Endothelial cell of umbilical vein (primary cell): ENCODE data around the gene DGCR8. TPM values are rescaled to one million over a fixed set of nuclear protein-coding genes. Genes with fewer than 3 reads are reported as not detected.

Experiments used
- BruUV-seq: library from RNA; stranded (reverse); fragments of 400-500 nt; replicated peaks from 2 replicates; lab custom pipeline; 2021; lab: Mats Ljungman, UMichigan
- CTCF ChIA-PET: fragments of 300-600, 350-600 bp; sonication (Branson Sonifier 250); formaldehyde crosslinking; loops from one replicate; lab custom pipeline; 2021; ENCODE audit warnings: antibody characterized with exemption, inconsistent platforms; lab: Charles Lee
- POLR2A ChIA-PET: fragments of 300-600, 350-600 bp; sonication (Branson Sonifier 250); formaldehyde crosslinking; loops from one replicate; lab custom pipeline; 2021; ENCODE audit warnings: antibody characterized with exemption, inconsistent platforms; lab: Charles Lee
- DNase-seq: peaks from one replicate; pipeline ENCODE4 v3.0.0-alpha.2; 2011; ENCODE audit warnings: low read depth, low spot score
- FAIRE-seq: peaks from 2 replicates; lab custom pipeline; 2011; peaks lifted over from hg19 to GRCh38; lab: Jason Lieb, UNC
- H2AFZ ChIP-seq: 2 replicates; pipeline ENCODE4 v1.6.0; 2012; ENCODE audit warnings: low read depth, low read length, control low read depth, inconsistent platforms
- H3K27ac ChIP-seq: 2 replicates; pipeline ENCODE4 v1.5.1; 2011; ENCODE audit warnings: low read depth, mild to moderate bottlenecking, control low read depth, low read length, moderate library complexity; ENCODE audit not compliant: insufficient read depth
- H3K27me3 ChIP-seq, 2 experiments: 2 replicates each; pipeline versions ENCODE4 v1.6.0 to v1.6.1; 2011; ENCODE audit warnings: low read length in 2 of 2, mixed read lengths in 1 of 2; ENCODE audit not compliant: control insufficient read depth in 2 of 2, insufficient read depth in 2 of 2
- H3K36me3 ChIP-seq, 2 experiments: 2 replicates in 1 of 2; 3 replicates in 1 of 2; pipeline ENCODE4 v1.5.1; 2011; ENCODE audit warnings: low read length in 2 of 2, mild to moderate bottlenecking in 1 of 2, moderate library complexity in 1 of 2; ENCODE audit not compliant: control insufficient read depth in 2 of 2, insufficient read depth in 2 of 2; ENCODE audit errors: extremely low read depth in 1 of 2
- H3K4me1 ChIP-seq: 3 replicates; pipeline ENCODE4 v1.5.1; 2011; ENCODE audit warnings: mild to moderate bottlenecking, low read length; ENCODE audit not compliant: control insufficient read depth, insufficient read depth; ENCODE audit errors: extremely low read depth
- H3K4me2 ChIP-seq: 2 replicates; pipeline ENCODE4 v1.6.1; 2011; ENCODE audit warnings: low read length, control low read depth, mixed read lengths; ENCODE audit not compliant: insufficient read depth
- H3K4me3 ChIP-seq, 3 experiments: fragments of 200-600 bp in 1 of 3; sonication (generic), shearing (Covaris generic) in 1 of 3; replicated peaks in 1 of 3; 2 replicates each; pipeline ENCODE4 v1.5.1; 2011 to 2016; ENCODE audit warnings: control low read depth in 3 of 3, low read length in 3 of 3, mild to moderate bottlenecking in 2 of 3, inconsistent platforms in 1 of 3, low read depth in 1 of 3, moderate library complexity in 1 of 3; ENCODE audit not compliant: insufficient read depth in 1 of 3
- H3K79me2 ChIP-seq: 2 replicates; pipeline ENCODE4 v1.6.0; 2012; ENCODE audit warnings: low read length, inconsistent platforms; ENCODE audit not compliant: control insufficient read depth, insufficient read depth
- H3K9ac ChIP-seq: replicated peaks from 2 replicates; pipeline ENCODE3; 2011; ENCODE audit warnings: low read length, control low read depth; ENCODE audit not compliant: insufficient read depth; ENCODE audit errors: extremely low read depth
- H3K9me1 ChIP-seq: replicated peaks from 3 replicates; pipeline ENCODE4 v1.6.0; 2011; ENCODE audit warnings: mild to moderate bottlenecking, low read length; ENCODE audit not compliant: control insufficient read depth, insufficient read depth; ENCODE audit errors: extremely low read depth
- H3K9me3 ChIP-seq: replicated peaks from 2 replicates; pipeline ENCODE4 v1.5.1; 2012; ENCODE audit warnings: low read length, inconsistent platforms; ENCODE audit not compliant: control insufficient read depth, insufficient read depth
- H4K20me1 ChIP-seq: replicated peaks from 2 replicates; pipeline ENCODE3; 2011; ENCODE audit warnings: mild to moderate bottlenecking, low read length; ENCODE audit not compliant: control insufficient read depth, insufficient read depth; ENCODE audit errors: extremely low read depth
- CTCF ChIP-seq, 2 donors: IDR thresholded peaks; 1 replicate in 1 of 2; 2 replicates in 1 of 2; pipeline ENCODE4 v1.5.1; 2011; ENCODE audit warnings: low read length in 2 of 2, mild to moderate bottlenecking in 2 of 2, moderate library complexity in 2 of 2, control low read depth in 1 of 2, inconsistent platforms in 1 of 2, low read depth in 1 of 2; ENCODE audit not compliant: insufficient read depth in 1 of 2; ENCODE audit errors: extremely low read depth in 1 of 2
- EZH2 ChIP-seq: IDR thresholded peaks from 2 replicates; pipeline ENCODE4 v1.6.1; 2012; ENCODE audit warnings: borderline replicate concordance, low read depth, mild to moderate bottlenecking, moderate library complexity, low read length, inconsistent platforms; ENCODE audit not compliant: severe bottlenecking
- FOS ChIP-seq: IDR thresholded peaks from 2 replicates; pipeline ENCODE4 v1.6.1; 2011; ENCODE audit warnings: mild to moderate bottlenecking, low read length, moderate library complexity, borderline replicate concordance; ENCODE audit not compliant: insufficient read depth
- GATA2 ChIP-seq: IDR thresholded peaks from 2 replicates; pipeline ENCODE4 v1.7.0; 2011; ENCODE audit warnings: low read depth, mild to moderate bottlenecking, moderate library complexity, mixed read lengths, low read length; ENCODE audit not compliant: insufficient read length, insufficient read depth
- JUN ChIP-seq: IDR thresholded peaks from 2 replicates; pipeline ENCODE4 v1.6.1; 2011; ENCODE audit warnings: borderline replicate concordance, low read depth; ENCODE audit not compliant: insufficient read length, insufficient read depth
- MAX ChIP-seq: IDR thresholded peaks from 2 replicates; pipeline ENCODE4 v1.6.1; 2011; ENCODE audit not compliant: insufficient read depth, insufficient read length
- MYC ChIP-seq: IDR thresholded peaks from one replicate; pipeline ENCODE4 v1.6.1; 2011; ENCODE audit warnings: mild to moderate bottlenecking, low read depth, low read length
- POLR2A ChIP-seq: IDR thresholded peaks from 2 replicates; pipeline ENCODE4 v1.6.1; 2012; ENCODE audit warnings: low read depth, mild to moderate bottlenecking, control low read depth, low read length
- POLR2AphosphoS5 ChIP-seq: IDR thresholded peaks from 2 replicates; pipeline ENCODE4 v1.6.1; 2012; ENCODE audit warnings: low read depth, mild to moderate bottlenecking, control low read depth, low read length, moderate library complexity; ENCODE audit not compliant: insufficient read depth
- dilution Hi-C: fragments of 300-500 bp; cut with MboI; formaldehyde crosslinking; loops from one replicate; pipeline ENCODE4 v1.15.0; 2019; ENCODE audit warnings: low sequenced_read_pairs; ENCODE audit not compliant: extremely low pct_ligation_motif_present
- intact Hi-C: fragments of 100-400 bp; cut with micrococcal nuclease; formaldehyde crosslinking; loops from one replicate; pipeline ENCODE4 v1.10.0; 2022
- polyA plus RNA-seq, 4 experiments: library from polyadenylated mRNA; depleted of rRNA in 3 of 4; stranded (reverse) in 3 of 4; unstranded in 1 of 4; fragments of >200 nt; gene quantifications; 2 replicates each; pipeline versions ENCODE4 v1.2.1 to v1.2.3, GENCODE V29; 2011 to 2012; ENCODE audit warnings: missing spikeins in 1 of 4
- total RNA-seq: library from RNA; stranded (reverse); gene quantifications from 2 replicates; pipeline ENCODE4 v1.2.3, GENCODE V29; 2021

Gene DGCR8
- total and polyA plus RNA-seq, 2 donors (not counting 3 experiments of a cell fraction or from before 2014, with no cell fraction given): 32.7 to 64.2 TPM

GRCh38 chr22:20127318-20127868 lies 47.4 kb downstream of the DGCR8 start:
- H3K27ac ChIP-seq: no peak overlapping the region
- ChIA-PET POLR2A (interaction anchor here (0.6 kb wide), 1 partner anchor 169 kb away, joined by 4 read pairs; no protein-coding TSS in a partner anchor), CTCF (no interaction called here)
- H3K9me3 ChIP-seq: no peaks in the 10 kb centered on the region
- peaks cover 5 to 27% of the 10 kb centered on the region in 2 experiments for H3K36me3 ChIP-seq
- intact Hi-C loops (no loop called here), dilution Hi-C loops (no loop called here)
- no TSS peak for BruUV-seq
- no peak overlapping the region for H3K9ac ChIP-seq
- no peaks in the 10 kb centered on the region for H3K27me3 ChIP-seq
- no peak overlapping the region for H3K4me2 ChIP-seq
- no peak for DNase-seq
- TF ChIP-seq MAX (no peak), EZH2 (no peak), POLR2A (no peak), MYC (no peak), JUN (no peak), GATA2 (no peak), CTCF (IDR thresholded peaks at IDR 0.05; ENCODE audit: extremely low read depth in 1 of 2, insufficient read depth in 1 of 2, low read depth in 1 of 2, low read length in 2 of 2) (no peak), POLR2AphosphoS5 (no peak), FOS (no peak)
- H4K20me1 ChIP-seq: no peaks in the 10 kb centered on the region
- peaks cover under 1% of the 10 kb centered on the region for H3K4me1 ChIP-seq
- no peak overlapping the region for H3K4me3 ChIP-seq
- no peak overlapping the region for H2AFZ ChIP-seq
- no peak for FAIRE-seq
- H3K79me2 ChIP-seq: peaks cover 20% of the 10 kb centered on the region
- H3K9me1 ChIP-seq: no peaks in the 10 kb centered on the region
